ENCODE results near the gene TTLL5.
A peak's percentile ranks its signal among the peaks of the same experiment; 100 is the strongest.

The TTLL5 gene

GRCh38 chr14:75794615-75795038, 133.6 kb downstream of the TTLL5 start:
- DNase-seq (ENCODE audit: low spot score): no peak

- DNase-seq (ENCODE audit: low spot score): no peak
These were observed 139.7 kb downstream of the TTLL5 start for GRCh38 chr14:75800792-75801191.

DNA sequence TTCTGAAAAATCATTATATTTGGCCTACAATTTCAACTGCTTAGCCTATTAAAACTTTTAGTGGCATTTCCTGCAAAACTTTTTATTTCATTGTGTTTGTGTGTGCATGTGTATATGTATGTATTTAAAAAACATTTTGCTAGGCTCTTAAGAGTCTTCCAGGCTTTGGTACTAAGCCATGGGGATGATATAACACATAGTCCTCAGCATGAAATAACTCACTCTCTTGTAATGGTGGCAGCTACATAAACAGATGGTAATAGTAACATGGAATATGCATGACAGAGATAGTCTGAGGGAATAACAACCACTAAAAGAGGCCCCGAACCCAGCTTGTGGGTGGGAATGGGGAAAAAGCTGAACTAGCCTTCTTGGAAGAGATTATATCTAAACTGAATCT, 141.4 kb downstream of the TTLL5 start:
- DNase-seq (ENCODE audit: low spot score): no peak

GRCh38 chr14:75803765-75804164, 142.7 kb downstream of the TTLL5 start:
- no peak for DNase-seq (ENCODE audit: low spot score)

GRCh38 chr14:75804570-75805275, 143.7 kb downstream of the TTLL5 start:
- DNase-seq (ENCODE audit: low spot score): no peak

GRCh38 chr14:75805646-75806045, 144.6 kb downstream of the TTLL5 start:
- no peak for DNase-seq (ENCODE audit: low spot score)

- no peak for DNase-seq (ENCODE audit: low spot score)
These were observed 145.3 kb downstream of the TTLL5 start for GRCh38 chr14:75806352-75806832.

DNA sequence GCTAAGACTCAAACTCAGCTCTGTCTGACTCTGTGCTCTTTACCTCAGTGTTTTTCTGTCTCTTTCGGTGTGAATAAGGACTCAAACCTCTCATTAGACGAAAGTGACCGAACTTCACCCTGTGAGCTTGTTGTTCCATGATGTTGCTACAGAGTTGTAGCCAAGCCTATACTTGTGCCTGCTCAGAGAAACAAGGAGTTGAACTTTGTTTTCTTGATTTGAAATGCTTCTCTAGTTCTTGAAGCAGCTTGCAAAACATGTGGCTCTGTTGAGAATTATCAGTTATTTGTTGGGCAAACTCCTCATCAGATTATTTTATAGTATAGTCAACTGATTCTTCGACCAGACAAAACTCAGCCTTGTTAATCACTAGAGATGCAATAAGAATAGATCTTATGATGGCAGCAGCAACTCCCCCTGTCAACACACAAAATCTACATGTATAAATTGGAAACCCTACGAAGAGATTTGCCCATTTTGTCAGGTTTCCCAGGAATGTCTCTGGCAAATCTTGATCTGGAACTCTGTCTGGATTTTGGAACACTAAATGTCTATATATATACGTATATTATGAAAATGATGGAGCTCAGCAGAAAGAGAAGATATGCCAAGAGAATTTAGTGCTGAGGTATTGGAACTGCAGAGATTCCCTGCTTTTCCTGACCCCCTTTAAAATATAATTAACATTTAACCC, 146.8 kb downstream of the TTLL5 start:
- DNase-seq (ENCODE audit: low spot score): no peak

- no peak for DNase-seq (ENCODE audit: low spot score)
These were observed 150.2 kb downstream of the TTLL5 start for GRCh38 chr14:75811136-75811829.

GRCh38 chr14:75811872-75812499, 150.9 kb downstream of the TTLL5 start:
- no peak for DNase-seq (ENCODE audit: low spot score)

DNA sequence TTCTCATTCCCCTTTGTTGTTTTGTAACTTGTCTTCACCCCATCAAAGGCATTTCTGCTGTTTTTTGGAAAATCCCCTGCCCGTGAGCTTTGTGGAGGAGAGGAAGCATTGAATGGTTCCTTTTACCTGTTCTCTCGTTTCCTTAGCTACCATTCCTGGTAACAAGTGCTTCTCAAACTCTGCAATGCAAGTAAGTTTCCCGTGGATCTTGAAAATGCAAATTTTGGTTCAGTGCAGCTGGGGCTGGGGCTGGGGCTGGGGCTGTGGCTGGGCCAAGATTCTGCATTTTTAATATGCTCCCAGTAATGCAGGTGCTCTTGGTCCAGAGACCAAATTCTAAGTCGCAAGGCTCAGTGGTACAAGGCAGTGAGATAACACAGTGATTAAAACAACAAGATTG, 151.6 kb downstream of the TTLL5 start:
- no peak for DNase-seq (ENCODE audit: low spot score)

- DNase-seq (ENCODE audit: low spot score): no peak
These were observed 159.7 kb downstream of the TTLL5 start for GRCh38 chr14:75820761-75821160.

GRCh38 chr14:75821831-75822521, 160.9 kb downstream of the TTLL5 start:
- DNase-seq (ENCODE audit: low spot score): no peak

GRCh38 chr14:75822522-75823141, 161.6 kb downstream of the TTLL5 start:
- no peak for DNase-seq (ENCODE audit: low spot score)

GRCh38 chr14:75823334-75823733, 162.3 kb downstream of the TTLL5 start:
- no peak for DNase-seq (ENCODE audit: low spot score)

DNA sequence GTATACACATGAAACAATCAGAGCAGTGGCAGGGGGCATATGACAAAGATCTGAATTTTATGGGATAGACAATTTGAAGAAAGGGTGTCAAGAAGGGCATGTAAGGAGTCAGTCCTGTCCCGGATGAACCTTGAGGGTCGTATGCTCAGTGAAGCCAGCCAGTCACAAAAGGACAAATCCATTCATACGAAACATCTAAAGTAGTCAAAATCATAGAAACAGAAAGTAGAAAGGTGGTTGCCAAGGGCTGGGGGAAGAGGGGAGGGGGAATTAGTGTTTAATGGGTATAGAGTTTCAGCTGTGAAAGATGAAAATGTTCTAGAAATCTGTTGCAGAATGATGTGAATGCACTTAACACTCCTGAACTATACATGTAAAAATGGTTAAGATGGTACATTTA, 163.3 kb downstream of the TTLL5 start:
- no peak for DNase-seq (ENCODE audit: low spot score)

DNA sequence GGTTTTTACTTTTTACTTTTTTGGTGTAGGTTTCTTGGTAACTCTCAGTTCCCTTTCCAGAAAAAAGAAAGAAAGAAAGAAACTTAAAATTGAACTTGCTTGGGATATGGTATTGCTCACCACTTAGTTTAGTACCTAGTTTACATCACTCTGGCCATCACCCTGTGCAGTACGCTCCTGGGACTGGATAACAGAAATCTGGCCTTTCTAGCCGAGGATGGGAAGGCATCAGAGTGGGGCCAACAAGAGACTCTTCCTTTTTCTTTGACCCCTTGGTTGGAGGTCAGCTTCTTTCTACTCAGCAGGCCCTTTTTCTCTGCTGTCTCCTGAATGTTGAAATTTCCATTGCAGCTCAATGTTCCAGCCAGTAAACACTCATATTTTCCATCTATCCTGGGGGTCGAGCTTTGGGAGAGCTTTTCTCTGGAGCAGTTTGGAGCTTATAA, 164.1 kb downstream of the TTLL5 start:
- DNase-seq (ENCODE audit: low spot score): no peak

GRCh38 chr14:75826599-75826998, 165.6 kb downstream of the TTLL5 start:
- DNase-seq (ENCODE audit: low spot score): no peak

GRCh38 chr14:75827331-75827730, 166.3 kb downstream of the TTLL5 start:
- peak; percentile 42 for DNase-seq (ENCODE audit: low spot score)

DNA sequence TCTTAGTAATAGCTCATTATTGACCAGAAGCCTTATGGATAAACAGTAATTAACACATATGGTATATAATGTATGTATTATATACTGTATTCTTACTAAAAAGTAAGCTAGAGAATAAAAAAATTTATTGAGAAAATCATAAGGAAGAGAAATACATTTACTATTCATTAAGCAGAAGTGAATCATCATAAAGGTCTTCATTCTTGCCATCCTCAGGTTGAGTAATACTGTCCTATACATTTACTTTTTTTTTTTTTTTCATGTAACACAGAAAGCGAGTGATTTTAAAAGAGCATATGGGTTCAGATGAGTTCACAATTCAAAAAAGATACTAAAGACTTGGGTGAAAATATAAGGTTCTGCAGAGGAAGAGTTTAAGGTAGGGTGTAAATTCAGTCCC, 168.3 kb downstream of the TTLL5 start:
- no peak for DNase-seq (ENCODE audit: low spot score)

- no peak for DNase-seq (ENCODE audit: low spot score)
These were observed 170.4 kb downstream of the TTLL5 start for GRCh38 chr14:75831455-75831854.
